Pulmonary artery endothelial cell (primary cell): ENCODE measurements around the gene PKNOX2. TPM values are rescaled to one million over a fixed set of nuclear protein-coding genes. Genes with fewer than 3 reads are reported as not detected.

Source experiments
- DNase-seq: peaks from one replicate; pipeline ENCODE4 v3.0.0-alpha.2; 2011; ENCODE audit warnings: low read depth, low spot score
- total RNA-seq: library from RNA; depleted of rRNA; stranded (reverse); fragments of >200 nt; gene quantifications from 2 replicates; pipeline ENCODE4 v1.2.3, GENCODE V29; 2014

Gene PKNOX2, protein sequence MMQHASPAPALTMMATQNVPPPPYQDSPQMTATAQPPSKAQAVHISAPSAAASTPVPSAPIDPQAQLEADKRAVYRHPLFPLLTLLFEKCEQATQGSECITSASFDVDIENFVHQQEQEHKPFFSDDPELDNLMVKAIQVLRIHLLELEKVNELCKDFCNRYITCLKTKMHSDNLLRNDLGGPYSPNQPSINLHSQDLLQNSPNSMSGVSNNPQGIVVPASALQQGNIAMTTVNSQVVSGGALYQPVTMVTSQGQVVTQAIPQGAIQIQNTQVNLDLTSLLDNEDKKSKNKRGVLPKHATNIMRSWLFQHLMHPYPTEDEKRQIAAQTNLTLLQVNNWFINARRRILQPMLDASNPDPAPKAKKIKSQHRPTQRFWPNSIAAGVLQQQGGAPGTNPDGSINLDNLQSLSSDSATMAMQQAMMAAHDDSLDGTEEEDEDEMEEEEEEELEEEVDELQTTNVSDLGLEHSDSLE
- not detected in 2 replicates for total RNA-seq

GRCh38 chr11:125164422-125165110, at the start of gene PKNOX2:
Gene PKNOX2, plus strand, starts transcription at chr11:125164751. Its CDS starts 186,555 bp downstream, at chr11:125351306.
- no peak for DNase-seq

GRCh38 chr11:125117429-125117828, 47.1 kb upstream of the PKNOX2 start:
- no peak for DNase-seq

DNA sequence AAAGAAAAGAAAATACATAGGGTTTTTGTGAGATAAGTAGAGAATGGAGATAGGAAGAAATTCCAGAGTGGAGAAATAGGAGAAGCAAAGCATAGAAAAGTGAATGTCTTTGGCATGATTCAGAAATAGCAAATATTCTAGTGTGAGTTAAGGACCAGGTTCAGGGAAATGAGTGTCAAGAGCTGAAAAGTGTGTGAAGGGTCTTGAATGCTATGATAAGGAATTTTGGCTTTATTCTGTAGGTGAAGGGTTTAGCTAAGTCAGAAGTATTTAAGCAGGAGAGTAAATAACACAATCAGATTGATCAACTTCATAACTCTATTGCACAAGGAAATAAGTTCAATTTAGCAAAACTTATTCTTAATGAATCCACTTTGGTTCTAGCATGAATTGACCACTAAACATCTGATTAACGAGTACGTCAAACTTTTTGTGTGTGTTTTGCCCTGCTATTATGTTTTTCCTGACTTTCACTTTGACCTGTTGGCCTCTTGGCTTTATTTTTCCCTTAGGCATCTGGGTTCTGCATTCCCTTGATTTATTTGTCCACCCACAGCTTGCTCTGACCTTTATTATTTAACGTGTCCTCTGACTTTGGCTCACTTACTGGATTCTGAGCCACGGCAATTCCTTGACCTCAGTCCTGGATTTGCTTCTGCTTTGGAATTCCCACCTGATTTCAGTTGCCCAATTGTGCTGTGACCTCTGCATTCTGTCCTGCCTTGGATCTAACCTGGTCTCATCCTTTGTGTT, 41.2 kb upstream of the PKNOX2 start:
- DNase-seq, result no peak

- peak; percentile 39 for DNase-seq
These were observed 40.5 kb upstream of the PKNOX2 start for GRCh38 chr11:125123947-125124617.

GRCh38 chr11:125124618-125124992, 39.9 kb upstream of the PKNOX2 start:
- no peak for DNase-seq

- DNase-seq, result no peak
These were observed 36.1 kb upstream of the PKNOX2 start for GRCh38 chr11:125128450-125128849.

DNA sequence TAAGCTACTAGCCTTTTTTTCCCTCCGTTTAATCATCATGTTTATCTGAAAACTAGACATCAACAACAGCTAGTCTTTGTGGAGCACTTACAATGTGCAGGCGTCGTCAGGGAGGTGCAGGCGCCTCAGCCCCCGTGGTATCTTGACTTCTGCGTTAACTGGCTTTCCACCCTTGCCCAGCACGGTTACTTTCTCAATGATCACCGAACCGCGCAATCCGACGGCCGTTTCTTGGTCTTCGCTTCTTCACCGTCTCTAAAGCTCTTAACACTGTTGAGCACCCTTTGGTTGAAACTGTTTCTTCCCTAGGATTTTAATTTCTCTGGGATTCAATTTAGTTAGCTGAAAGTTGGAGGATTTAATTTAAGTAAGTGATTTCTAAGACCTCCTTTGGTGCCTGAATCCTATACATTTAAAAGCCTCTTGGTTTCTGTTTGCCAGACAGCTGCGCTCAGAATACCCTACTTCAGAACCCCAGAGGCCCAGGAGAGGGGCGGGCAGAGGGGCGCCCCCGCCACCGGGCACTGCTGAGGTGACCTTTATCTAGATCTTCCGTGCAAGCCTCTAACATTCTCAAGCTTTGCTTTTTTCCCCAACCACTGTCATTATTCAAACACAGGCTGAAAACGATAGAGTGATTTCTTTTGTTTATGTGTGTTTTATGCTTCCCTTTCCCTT, 35.1 kb upstream of the PKNOX2 start:
- DNase-seq, result no peak

- no peak for DNase-seq
These were observed 32.5 kb upstream of the PKNOX2 start for GRCh38 chr11:125132071-125132470.

DNA sequence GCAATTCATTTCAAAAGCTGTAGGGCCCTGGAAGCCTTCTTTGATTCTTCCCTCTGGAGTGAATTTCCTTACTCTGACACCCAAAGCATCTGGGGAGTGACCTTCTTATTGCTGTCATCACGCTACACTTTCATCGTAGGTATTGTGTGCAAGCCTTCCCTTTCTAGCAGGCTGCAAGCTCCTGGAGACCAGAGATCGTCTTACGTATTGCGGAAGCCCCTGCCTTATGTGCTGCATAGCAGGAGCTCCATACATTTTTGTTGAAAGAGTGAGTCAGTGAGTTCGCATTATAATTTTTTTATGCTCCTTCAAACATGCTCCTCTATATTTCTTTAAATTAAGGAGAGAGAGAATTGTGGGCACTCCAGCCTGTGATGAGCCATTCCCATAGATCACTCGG, 32.0 kb upstream of the PKNOX2 start:
- DNase-seq, result no peak

DNA sequence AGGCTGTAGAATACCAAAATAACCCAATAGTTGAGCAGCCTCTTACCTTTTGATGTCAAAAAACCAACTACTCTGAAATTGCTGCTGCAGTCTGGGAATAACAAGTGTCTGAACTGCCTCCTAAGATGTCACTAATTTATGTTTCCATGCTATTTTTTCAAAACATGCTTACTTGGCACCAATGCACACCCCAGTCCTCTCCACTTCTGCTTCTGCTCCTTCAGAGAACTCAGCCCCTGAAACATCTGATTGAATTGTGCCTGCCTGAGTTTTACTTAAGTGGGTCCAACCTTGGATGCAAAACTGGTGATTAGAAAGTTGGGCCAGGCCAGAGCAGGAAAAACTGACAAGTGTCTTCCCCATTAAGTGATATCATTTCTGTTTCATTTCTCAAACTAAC, 28.6 kb upstream of the PKNOX2 start:
- no peak for DNase-seq

DNA sequence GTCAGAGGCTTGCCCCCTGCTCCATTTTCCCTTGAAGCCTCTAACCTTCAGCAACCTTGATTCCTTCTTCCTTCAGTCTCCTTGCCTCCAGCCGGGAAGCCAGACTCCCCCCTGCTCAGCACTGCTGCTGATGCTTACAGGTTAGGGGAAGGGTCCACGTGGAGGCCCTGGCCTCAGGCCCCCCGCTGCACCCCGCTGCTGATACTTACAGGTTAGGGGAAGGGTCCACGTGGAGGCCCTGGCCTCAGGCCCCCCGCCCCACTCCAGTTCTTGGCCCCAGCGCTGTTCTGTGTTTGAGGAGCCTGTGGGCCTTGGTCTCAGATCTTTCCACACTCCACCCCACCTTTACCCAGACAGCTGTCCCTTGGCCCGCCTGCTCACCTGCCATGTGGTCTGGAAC, 25.6 kb upstream of the PKNOX2 start:
- DNase-seq, result no peak

- no peak for DNase-seq
These were observed 24.8 kb upstream of the PKNOX2 start for GRCh38 chr11:125139778-125140177.

DNA sequence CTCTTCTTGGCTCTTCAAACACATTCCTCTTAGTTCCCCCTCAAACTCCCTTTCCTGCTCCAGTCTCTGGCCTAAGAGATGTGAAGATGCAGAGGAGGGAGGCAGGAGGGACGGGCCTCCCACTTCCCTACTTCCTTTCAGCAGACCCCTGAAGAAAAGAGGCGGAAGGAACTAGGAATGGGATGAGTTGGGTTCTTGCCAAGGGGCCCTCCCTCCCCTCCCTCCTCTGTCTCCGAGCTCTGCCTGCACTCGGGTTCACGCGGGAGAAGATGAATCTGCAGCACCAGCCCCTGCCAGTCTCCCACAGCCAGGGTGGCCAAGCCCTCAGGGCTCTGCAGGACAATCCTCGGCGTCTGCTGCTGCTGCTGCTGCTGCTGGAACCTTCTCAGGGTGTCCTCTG, 24.3 kb upstream of the PKNOX2 start:
- no peak for DNase-seq

- DNase-seq, result no peak
These were observed 23.4 kb upstream of the PKNOX2 start for GRCh38 chr11:125141178-125141577.

DNA sequence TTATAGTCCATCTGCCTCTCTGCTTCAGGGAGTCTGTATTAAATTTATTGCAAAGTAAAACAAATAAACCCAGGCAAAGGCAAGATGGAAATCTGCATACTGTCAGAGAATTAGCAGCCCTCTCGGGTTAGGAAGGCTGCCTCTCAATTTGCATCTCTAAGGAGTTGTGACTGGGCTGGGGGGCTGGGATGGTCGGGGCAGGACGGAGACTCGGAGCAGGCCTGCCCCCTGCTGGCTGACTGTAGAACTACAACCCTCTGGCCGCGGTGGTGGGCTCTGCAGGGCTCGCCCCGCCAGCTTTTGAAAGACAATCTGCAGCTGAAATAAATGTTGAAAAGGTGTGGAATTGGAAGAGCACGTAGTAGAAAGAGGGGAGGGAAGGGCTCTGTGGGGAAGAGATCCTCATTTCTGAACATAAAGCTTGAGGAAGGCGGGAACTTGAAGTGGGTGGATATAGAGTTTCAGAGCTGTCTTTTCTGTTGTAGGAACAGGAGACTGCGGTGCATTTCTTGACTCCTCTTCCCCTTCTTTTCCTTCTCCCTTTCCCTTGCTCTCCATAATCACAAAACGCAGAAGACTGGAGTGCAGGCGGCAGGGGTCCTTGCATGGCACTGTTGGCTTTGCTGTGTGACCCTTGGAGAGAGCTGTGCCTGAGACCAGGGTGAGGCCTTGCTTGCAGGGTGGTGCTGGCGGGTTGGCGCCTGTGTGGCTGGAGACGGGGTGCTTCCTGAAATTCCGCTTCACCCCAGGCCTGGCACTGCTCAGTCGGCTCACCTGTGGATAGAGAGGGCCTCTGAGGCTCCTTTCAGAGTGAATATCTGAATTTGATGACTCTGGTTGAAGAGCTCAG, 22.6 kb upstream of the PKNOX2 start:
- DNase-seq, result no peak

DNA sequence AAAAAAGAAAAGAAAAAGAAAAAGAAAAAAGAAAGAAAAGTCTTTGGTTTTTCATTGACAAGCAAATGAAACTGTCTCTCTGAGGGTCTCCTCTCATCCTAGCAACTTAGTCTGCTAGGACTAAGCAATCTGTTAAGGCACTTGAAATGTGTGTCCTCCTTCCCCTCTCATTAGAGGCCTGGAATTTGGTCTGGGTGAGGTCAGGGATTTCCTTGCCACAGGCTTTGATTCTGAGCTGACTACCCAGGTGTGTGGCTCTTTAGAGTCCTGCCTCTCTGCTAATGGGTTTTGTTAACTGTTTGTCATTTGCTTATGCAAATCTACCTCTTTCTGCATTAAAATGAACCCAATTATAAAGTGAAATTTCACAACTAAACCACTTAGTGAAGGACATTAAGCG, 18.3 kb upstream of the PKNOX2 start:
- no peak for DNase-seq

- no peak for DNase-seq
These were observed 17.3 kb upstream of the PKNOX2 start for GRCh38 chr11:125147280-125147679.

DNA sequence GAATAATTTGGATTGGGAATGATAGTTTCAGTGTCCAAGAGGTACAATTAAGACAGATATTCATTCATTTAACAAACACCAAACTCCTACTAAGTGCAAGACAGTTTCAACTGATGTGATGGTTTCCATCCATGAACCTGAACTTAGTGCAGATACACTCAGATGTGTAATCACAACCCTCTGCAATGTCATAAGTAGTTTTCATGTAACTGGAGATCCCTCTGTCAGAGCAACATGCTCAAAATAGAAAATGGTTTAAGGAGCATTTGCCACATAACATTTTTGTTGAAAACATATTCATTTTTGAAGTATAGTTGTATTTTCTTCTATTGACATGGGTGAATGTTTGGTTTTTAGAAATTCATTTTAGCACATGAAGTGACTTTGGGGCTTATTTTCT, 16.5 kb upstream of the PKNOX2 start:
- DNase-seq, result no peak

DNA sequence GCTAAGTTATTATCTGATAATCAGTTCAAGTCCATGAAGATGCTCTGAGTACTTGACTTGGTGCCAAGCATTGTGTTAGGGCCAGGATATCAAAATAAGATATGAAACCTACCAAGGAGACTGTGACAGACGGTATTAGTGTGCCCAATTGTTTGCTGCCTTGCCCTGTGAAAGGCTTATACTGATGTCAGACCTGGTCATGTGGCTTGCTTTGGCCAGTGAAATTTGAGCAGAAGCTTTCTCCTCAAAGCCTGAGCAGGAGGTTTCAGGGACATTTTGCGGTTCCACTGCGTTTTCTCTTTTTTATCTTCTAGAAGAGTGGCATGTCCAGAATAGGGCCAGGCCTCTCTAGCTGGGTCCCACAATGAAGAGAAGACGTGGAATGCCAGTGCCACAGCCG, 15.8 kb upstream of the PKNOX2 start:
- DNase-seq, result no peak

- DNase-seq, result no peak
These were observed 10.7 kb upstream of the PKNOX2 start for GRCh38 chr11:125153837-125154236.
